ENCODE data around the gene PBX4.

DNA sequence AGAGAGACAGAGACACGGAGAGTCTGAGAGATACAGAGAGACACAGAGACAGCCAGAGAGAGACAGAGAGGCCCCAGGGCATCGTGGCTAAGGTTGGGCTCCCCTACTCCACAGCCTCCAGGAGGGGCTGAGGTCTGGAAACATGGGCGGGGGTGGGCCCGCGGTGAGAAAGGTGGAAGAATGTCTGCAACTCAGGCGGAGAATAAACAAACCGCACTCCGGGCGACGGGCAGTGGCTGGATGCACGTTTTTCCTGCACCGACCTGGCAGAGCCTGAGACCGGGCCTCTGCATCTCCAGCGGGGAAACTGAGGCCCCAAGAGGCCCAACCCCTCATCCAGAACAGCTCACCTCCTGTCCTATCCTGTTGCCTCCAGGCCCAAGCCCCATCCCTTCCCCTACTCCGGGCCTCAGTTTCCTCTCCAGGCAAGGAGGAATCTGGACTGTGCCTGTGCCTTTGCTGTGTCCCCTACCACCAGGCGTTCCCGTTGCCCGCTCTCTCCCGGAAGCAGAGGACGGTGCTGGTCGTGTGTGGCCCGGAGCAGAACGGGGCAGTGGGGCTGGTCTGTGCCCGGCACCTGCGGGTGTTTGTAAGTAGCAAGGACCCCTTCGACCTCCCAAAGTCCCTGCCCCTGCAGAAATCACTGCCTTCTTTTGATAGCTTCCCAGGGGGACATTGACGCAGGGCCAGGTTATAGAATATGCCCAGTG is 83.8 kb downstream of the PBX4 start:
- no peak for TF ChIP-seq CTCF (IDR thresholded peaks at IDR 0.05)
- no peak for TF ChIP-seq POLR2A (IDR thresholded peaks at IDR 0.05)
- TF ChIP-seq EP300 (IDR thresholded peaks at IDR 0.05) = no peak

All from tibial nerve (tissue), 4 donors.